Pulmonary artery endothelial cell (primary cell): ENCODE results near the gene BARX1. TPM values are rescaled to one million over a fixed set of nuclear protein-coding genes. Genes with fewer than 3 reads are reported as not detected.

ENCODE experiments used
- DNase-seq: peaks from one replicate; pipeline ENCODE4 v3.0.0-alpha.2; 2011; ENCODE audit warnings: low read depth, low spot score
- total RNA-seq: library from RNA; depleted of rRNA; stranded (reverse); fragments of >200 nt; gene quantifications from 2 replicates; pipeline ENCODE4 v1.2.3, GENCODE V29; 2014

The BARX1 gene
- total RNA-seq, 1 donor from 2014 or later: not detected

GRCh38 chr9:93902780-93903655 is 52.1 kb downstream of the BARX1 start:
- no peak for DNase-seq

DNA sequence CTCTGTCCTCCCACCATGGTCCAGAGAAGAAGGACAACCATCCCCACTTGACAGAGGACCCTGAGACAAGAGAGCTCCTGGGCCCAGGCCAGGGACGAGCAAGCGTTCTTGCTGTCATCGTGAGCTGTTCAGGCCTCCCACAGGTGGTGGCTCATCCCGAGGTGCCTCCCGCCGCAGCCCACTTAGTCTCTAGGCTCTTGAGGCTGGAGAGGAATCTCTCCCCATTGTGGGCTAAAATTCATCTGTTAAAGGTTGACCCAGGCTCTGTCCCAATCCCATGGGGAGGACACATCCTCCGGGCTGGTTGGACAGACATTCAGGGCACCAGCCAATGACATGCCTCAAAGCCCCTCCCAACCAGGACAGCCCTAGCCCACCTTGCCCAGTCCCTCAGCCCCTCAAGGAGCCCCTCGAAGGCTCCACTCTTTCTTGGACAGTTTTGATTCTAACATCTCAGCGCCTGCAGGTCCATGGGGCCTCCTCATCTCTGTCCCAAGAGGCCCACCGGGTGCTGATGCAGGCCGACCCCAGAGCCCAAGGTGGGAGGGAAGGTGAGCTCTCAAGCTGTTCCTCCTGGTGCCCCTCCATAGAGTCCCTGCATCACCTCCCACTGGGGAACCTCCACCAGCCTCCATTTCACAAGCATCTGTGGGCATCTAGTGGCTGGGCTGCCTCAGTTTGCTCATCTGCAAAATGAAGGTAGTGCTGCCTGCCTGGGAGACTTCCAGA is 52.9 kb downstream of the BARX1 start:
- DNase-seq: no peak

Other genes starting within 250 kb of the BARX1 start
- gene PTPDC1, start 129.1 kb upstream of the BARX1 start, total RNA-seq: 8.3 and 8.8 TPM in 2 replicates